Measurements from ENCODE around the gene DLK1. TPM values are rescaled to one million over a fixed set of nuclear protein-coding genes. Genes with fewer than 3 reads are reported as not detected.

The DLK1 gene
- total RNA-seq, 1 donor from 2014 or later: 1,117 TPM

Other genes starting within 250 kb of the DLK1 start
- 3.3 TPM for gene BEGAIN, start 139.5 kb upstream of the DLK1 start, total RNA-seq
- gene MEG3, start 99.2 kb downstream of the DLK1 start, total RNA-seq: 1,377 TPM
- gene RTL1, start 176.8 kb downstream of the DLK1 start, total RNA-seq: 46.9 TPM

Measured in tongue (tissue), 1 donor.